ENCODE data around the gene CNTNAP4.

CNTNAP4 gene

DNA sequence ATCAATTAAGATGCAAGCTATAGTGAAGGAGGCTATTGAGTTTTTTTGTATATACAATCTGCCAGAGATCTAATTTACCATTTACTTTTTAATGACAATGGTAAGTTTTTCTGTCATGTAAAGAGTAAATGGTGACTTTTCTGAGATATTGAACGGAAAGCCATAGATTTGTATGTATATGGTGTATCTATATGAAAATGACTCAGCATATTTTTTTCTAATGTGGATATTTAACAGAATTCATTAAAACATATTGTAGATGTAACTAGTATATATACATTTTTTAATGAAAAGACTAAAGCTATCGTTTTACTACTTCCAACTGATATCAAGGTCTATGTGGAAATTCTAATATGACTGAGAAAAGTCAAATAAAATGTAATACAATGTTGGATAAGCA lies 34.1 kb downstream of the CNTNAP4 start:
- Histone ChIP-seq H3K79me2 (ENCODE audit: control insufficient read depth, low read length) (no peaks in the 10 kb centered on the region), H3F3A (ENCODE audit: control insufficient read depth, insufficient read depth) (no peaks in the 10 kb centered on the region), H3K9me2 (replicated peaks; ENCODE audit: control insufficient read depth, low read length) (no peaks in the 10 kb centered on the region), H3K9me3 (ENCODE audit: control insufficient read depth, insufficient read depth, low read length) (no peaks in the 10 kb centered on the region), H3K27ac (ENCODE audit: low read depth, low read length) (no peak overlapping the region), H3K36me3 (ENCODE audit: control insufficient read depth, low read length) (no peaks in the 10 kb centered on the region), H3K4me3 (ENCODE audit: low read length) (no peak overlapping the region), H3K4me2 (ENCODE audit: low read length) (no peak overlapping the region), H3K27me3 (ENCODE audit: control insufficient read depth, low read length) (no peaks in the 10 kb centered on the region), H3K4me1 (ENCODE audit: control insufficient read depth, low read length) (no peaks in the 10 kb centered on the region), H4K20me1 (ENCODE audit: control insufficient read depth, insufficient read depth, low read depth, low read length) (no peaks in the 10 kb centered on the region)
- TF ChIP-seq CTCF (IDR thresholded peaks at IDR 0.05; ENCODE audit: low read depth, low read length, poor library complexity, severe bottlenecking) (no peak), EZH2phosphoT487 (IDR thresholded peaks at IDR 0.05; ENCODE audit: borderline replicate concordance, low read length) (no peak)

GRCh38 chr16:76318565-76318964 lies 41.4 kb downstream of the CNTNAP4 start:
- no peaks in the 10 kb centered on the region for H3K79me2 ChIP-seq (ENCODE audit: control insufficient read depth, low read length)
- no peaks in the 10 kb centered on the region for H3F3A ChIP-seq (ENCODE audit: control insufficient read depth, insufficient read depth)
- H3K36me3 ChIP-seq (ENCODE audit: control insufficient read depth, low read length) = no peaks in the 10 kb centered on the region
- no peaks in the 10 kb centered on the region for H3K9me2 ChIP-seq (replicated peaks; ENCODE audit: control insufficient read depth, low read length)
- H3K27ac ChIP-seq (ENCODE audit: low read depth, low read length) = no peak overlapping the region
- H3K4me1 ChIP-seq (ENCODE audit: control insufficient read depth, low read length) = no peaks in the 10 kb centered on the region
- H3K4me2 ChIP-seq (ENCODE audit: low read length) = no peak overlapping the region
- no peaks in the 10 kb centered on the region for H4K20me1 ChIP-seq (ENCODE audit: control insufficient read depth, insufficient read depth, low read depth, low read length)
- H3K4me3 ChIP-seq (ENCODE audit: low read length) = no peak overlapping the region
- H3K9me3 ChIP-seq (ENCODE audit: control insufficient read depth, insufficient read depth, low read length) = no peaks in the 10 kb centered on the region
- TF ChIP-seq CTCF (IDR thresholded peaks at IDR 0.05; ENCODE audit: low read depth, low read length, poor library complexity, severe bottlenecking) (no peak), EZH2phosphoT487 (IDR thresholded peaks at IDR 0.05; ENCODE audit: borderline replicate concordance, low read length) (no peak)
- no peaks in the 10 kb centered on the region for H3K27me3 ChIP-seq (ENCODE audit: control insufficient read depth, low read length)

DNA sequence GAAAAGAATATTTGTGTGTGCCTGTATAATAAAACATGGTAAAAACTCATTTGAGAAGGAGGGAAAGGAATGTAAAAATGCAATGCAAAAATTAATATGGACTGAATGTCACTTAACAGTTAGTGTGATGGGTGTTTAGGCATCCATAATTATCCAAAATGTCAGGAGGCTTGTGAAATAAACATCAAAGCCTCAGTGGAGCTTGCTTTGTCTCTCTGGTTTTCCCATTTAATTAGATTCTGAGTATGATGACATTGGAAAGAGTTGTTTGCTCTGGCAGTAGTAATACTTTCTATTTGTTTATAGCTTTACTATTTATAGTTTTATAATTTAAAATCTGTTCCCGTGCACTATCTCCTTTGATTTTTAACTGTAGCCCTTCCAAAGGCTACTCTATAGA lies 51.9 kb downstream of the CNTNAP4 start:
- Histone ChIP-seq H3K27ac (ENCODE audit: low read depth, low read length) (no peak overlapping the region), H3K79me2 (ENCODE audit: control insufficient read depth, low read length) (no peaks in the 10 kb centered on the region), H4K20me1 (ENCODE audit: control insufficient read depth, insufficient read depth, low read depth, low read length) (no peaks in the 10 kb centered on the region), H3K4me2 (ENCODE audit: low read length) (no peak overlapping the region), H3F3A (ENCODE audit: control insufficient read depth, insufficient read depth) (no peaks in the 10 kb centered on the region), H3K27me3 (ENCODE audit: control insufficient read depth, low read length) (no peaks in the 10 kb centered on the region), H3K36me3 (ENCODE audit: control insufficient read depth, low read length) (no peaks in the 10 kb centered on the region), H3K9me3 (ENCODE audit: control insufficient read depth, insufficient read depth, low read length) (no peaks in the 10 kb centered on the region), H3K9me2 (replicated peaks; ENCODE audit: control insufficient read depth, low read length) (no peaks in the 10 kb centered on the region), H3K4me1 (ENCODE audit: control insufficient read depth, low read length) (no peaks in the 10 kb centered on the region), H3K4me3 (ENCODE audit: low read length) (no peak overlapping the region)
- TF ChIP-seq CTCF (IDR thresholded peaks at IDR 0.05; ENCODE audit: low read depth, low read length, poor library complexity, severe bottlenecking) = no peak
- no peak for TF ChIP-seq EZH2phosphoT487 (IDR thresholded peaks at IDR 0.05; ENCODE audit: borderline replicate concordance, low read length)
